Measurements from ENCODE around the gene PITPNB.

The PITPNB gene

GRCh38 chr22:27919222-27919941 lies at the start of gene PITPNB:
Gene PITPNB, minus strand, starts transcription at chr22:27919256. Its CDS starts 65 bp downstream, at chr22:27919191.
- DNase-seq (ENCODE audit: low read depth, low spot score): peak; percentile 97

GRCh38 chr22:27966168-27967064 lies 47.4 kb upstream of the PITPNB start:
- DNase-seq (ENCODE audit: low read depth, low spot score): no peak

GRCh38 chr22:27962268-27963044 lies 43.4 kb upstream of the PITPNB start:
- no peak for DNase-seq (ENCODE audit: low read depth, low spot score)

- DNase-seq (ENCODE audit: low read depth, low spot score): no peak
Measured at GRCh38 chr22:27961680-27962079, 42.6 kb upstream of the PITPNB start.

GRCh38 chr22:27961182-27961581 lies 42.1 kb upstream of the PITPNB start:
- DNase-seq (ENCODE audit: low read depth, low spot score): no peak

GRCh38 chr22:27959335-27960090 lies 40.5 kb upstream of the PITPNB start:
- DNase-seq (ENCODE audit: low read depth, low spot score): no peak

GRCh38 chr22:27952779-27953178 lies 33.7 kb upstream of the PITPNB start:
- DNase-seq (ENCODE audit: low read depth, low spot score): no peak

GRCh38 chr22:27952091-27952490 lies 33.0 kb upstream of the PITPNB start:
- DNase-seq (ENCODE audit: low read depth, low spot score): no peak

- no peak for DNase-seq (ENCODE audit: low read depth, low spot score)
Measured at GRCh38 chr22:27949421-27949820, 30.4 kb upstream of the PITPNB start.

GRCh38 chr22:27948569-27948968 lies 29.5 kb upstream of the PITPNB start:
- no peak for DNase-seq (ENCODE audit: low read depth, low spot score)

- no peak for DNase-seq (ENCODE audit: low read depth, low spot score)
Measured at GRCh38 chr22:27947448-27947847, 28.4 kb upstream of the PITPNB start.

GRCh38 chr22:27941143-27941542 lies 22.1 kb upstream of the PITPNB start:
- no peak for DNase-seq (ENCODE audit: low read depth, low spot score)

GRCh38 chr22:27937453-27937852 lies 18.4 kb upstream of the PITPNB start:
- no peak for DNase-seq (ENCODE audit: low read depth, low spot score)

GRCh38 chr22:27935897-27936296 lies 16.8 kb upstream of the PITPNB start:
- no peak for DNase-seq (ENCODE audit: low read depth, low spot score)

GRCh38 chr22:27934069-27934468 lies 15.0 kb upstream of the PITPNB start:
- DNase-seq (ENCODE audit: low read depth, low spot score): no peak

GRCh38 chr22:27933186-27933983 lies 14.3 kb upstream of the PITPNB start:
- DNase-seq (ENCODE audit: low read depth, low spot score): no peak

GRCh38 chr22:27930331-27931060 lies 11.4 kb upstream of the PITPNB start:
- DNase-seq (ENCODE audit: low read depth, low spot score): no peak

GRCh38 chr22:27927608-27928007 lies 8.6 kb upstream of the PITPNB start:
- no peak for DNase-seq (ENCODE audit: low read depth, low spot score)

- no peak for DNase-seq (ENCODE audit: low read depth, low spot score)
Measured at GRCh38 chr22:27925331-27925730, 6.3 kb upstream of the PITPNB start.

All from activated CD4-positive, CD25-positive, alpha-beta regulatory T cell treated with anti-CD3 and anti-CD28 coated beads, Interleukin-2, amount 50 U/mL, for 16 hours (primary cell).